NCI-H2227 (cell line): ENCODE measurements around the gene TFB1M.
A peak's percentile ranks its signal among the peaks of the same experiment; 100 is the strongest.
"Not testable (repeated sequence)": the region's sequence is repeated elsewhere in the genome, so short reads cannot be mapped to it uniquely, and the experiment has no call there.

Source experiments
- DNase-seq: peaks from one replicate; lab custom pipeline; 2025; ENCODE audit not compliant: unreplicated experiment; lab: John Stamatoyannopoulos, UW

TFB1M gene

GRCh38 chr6:155303361-155303870, 10.9 kb downstream of the TFB1M start:
- no peak for DNase-seq

GRCh38 chr6:155301867-155302266, 12.4 kb downstream of the TFB1M start:
- DNase-seq = no peak

- DNase-seq = no peak
Observed at GRCh38 chr6:155297669-155298068, 16.6 kb downstream of the TFB1M start.

GRCh38 chr6:155292711-155293110, 21.6 kb downstream of the TFB1M start:
- no peak for DNase-seq

GRCh38 chr6:155291291-155291690, 23.0 kb downstream of the TFB1M start:
- DNase-seq = no peak

- no peak for DNase-seq
Observed at GRCh38 chr6:155290491-155290890, 23.8 kb downstream of the TFB1M start.

- peak; percentile 60 for DNase-seq
Observed at GRCh38 chr6:155287762-155288161, 26.5 kb downstream of the TFB1M start.

- DNase-seq = no peak
Observed at GRCh38 chr6:155284775-155285174, 29.5 kb downstream of the TFB1M start.

GRCh38 chr6:155278319-155279049, 35.8 kb downstream of the TFB1M start:
- DNase-seq = no peak

GRCh38 chr6:155276638-155277037, 37.6 kb downstream of the TFB1M start:
- DNase-seq = no peak

- no peak for DNase-seq
Observed at GRCh38 chr6:155275808-155276480, 38.3 kb downstream of the TFB1M start.

GRCh38 chr6:155274533-155274932, 39.8 kb downstream of the TFB1M start:
- DNase-seq = no peak

- no peak for DNase-seq
Observed at GRCh38 chr6:155274106-155274505, 40.2 kb downstream of the TFB1M start.

- DNase-seq = peak; percentile 22
Observed at GRCh38 chr6:155273431-155273830, 40.9 kb downstream of the TFB1M start.

GRCh38 chr6:155272353-155273232, 41.7 kb downstream of the TFB1M start:
- DNase-seq = no peak

GRCh38 chr6:155271145-155271544, 43.1 kb downstream of the TFB1M start:
- DNase-seq = no peak

GRCh38 chr6:155270561-155271091, 43.7 kb downstream of the TFB1M start:
- DNase-seq = peak; percentile 21

GRCh38 chr6:155269765-155270164, 44.5 kb downstream of the TFB1M start:
- DNase-seq = no peak

- DNase-seq = not testable (repeated sequence)
Observed at GRCh38 chr6:155268088-155268867, 46.0 kb downstream of the TFB1M start.

- no peak for DNase-seq
Observed at GRCh38 chr6:155267411-155267810, 46.9 kb downstream of the TFB1M start.
